Transverse colon (tissue), 3 donors: ENCODE data around the gene PTTG1.

ENCODE experiments used
- EP300 ChIP-seq: sonication (generic); formaldehyde crosslinking; IDR thresholded peaks from one replicate; pipeline ENCODE4 v1.6.1; 2017; ENCODE audit warnings: antibody characterized with exemption, low read depth
- POLR2A ChIP-seq: fragments of 450-650 bp; IDR thresholded peaks from one replicate; pipeline ENCODE4 v1.6.1; 2016; ENCODE audit warnings: antibody characterized with exemption, mild to moderate bottlenecking, moderate library complexity
- TF ChIP-seq, protein P1 (sequence below), 5 experiments: fragments of 200-600 bp in 3 of 5; fragments of 450-650 bp in 2 of 5; sonication (generic) in 3 of 5; IDR thresholded peaks; 1 replicate in 2 of 5; 2 replicates in 3 of 5; pipeline ENCODE4 v1.5.1; 2016 to 2017; ENCODE audit warnings: antibody characterized with exemption in 5 of 5, inconsistent platforms in 3 of 5, mild to moderate bottlenecking in 2 of 5, moderate library complexity in 1 of 5

DNA sequence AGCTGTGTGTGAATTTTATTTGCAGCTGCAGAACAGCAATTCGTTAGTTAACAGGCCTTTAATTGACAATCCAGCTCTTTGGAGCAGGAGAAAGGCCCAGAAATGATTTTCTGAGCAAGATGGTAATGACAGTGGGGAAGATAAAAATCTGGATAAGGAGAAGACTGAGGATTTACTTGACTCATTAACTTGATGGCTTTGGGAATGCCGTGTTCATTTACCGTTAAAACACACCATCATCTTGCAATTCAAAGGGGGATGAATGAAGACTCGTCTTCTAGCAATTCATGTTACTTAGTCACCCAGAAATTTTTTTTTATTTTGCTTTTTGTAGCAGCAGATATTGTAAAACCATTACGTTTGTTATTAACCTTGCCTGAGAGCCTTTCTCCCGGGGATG lies 52.0 kb downstream of the PTTG1 start:
- TF ChIP-seq POLR2A (no peak), EP300 (no peak)
- TF ChIP-seq, protein P1, sequence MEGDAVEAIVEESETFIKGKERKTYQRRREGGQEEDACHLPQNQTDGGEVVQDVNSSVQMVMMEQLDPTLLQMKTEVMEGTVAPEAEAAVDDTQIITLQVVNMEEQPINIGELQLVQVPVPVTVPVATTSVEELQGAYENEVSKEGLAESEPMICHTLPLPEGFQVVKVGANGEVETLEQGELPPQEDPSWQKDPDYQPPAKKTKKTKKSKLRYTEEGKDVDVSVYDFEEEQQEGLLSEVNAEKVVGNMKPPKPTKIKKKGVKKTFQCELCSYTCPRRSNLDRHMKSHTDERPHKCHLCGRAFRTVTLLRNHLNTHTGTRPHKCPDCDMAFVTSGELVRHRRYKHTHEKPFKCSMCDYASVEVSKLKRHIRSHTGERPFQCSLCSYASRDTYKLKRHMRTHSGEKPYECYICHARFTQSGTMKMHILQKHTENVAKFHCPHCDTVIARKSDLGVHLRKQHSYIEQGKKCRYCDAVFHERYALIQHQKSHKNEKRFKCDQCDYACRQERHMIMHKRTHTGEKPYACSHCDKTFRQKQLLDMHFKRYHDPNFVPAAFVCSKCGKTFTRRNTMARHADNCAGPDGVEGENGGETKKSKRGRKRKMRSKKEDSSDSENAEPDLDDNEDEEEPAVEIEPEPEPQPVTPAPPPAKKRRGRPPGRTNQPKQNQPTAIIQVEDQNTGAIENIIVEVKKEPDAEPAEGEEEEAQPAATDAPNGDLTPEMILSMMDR (IDR thresholded peaks at IDR 0.05) = no peak
